GM12872 (cell line): Measurements from ENCODE around the gene LIN7B.

Experiments used
- CTCF ChIP-seq: IDR thresholded peaks from 3 replicates; pipeline ENCODE4 v1.5.1; 2011; ENCODE audit warnings: low read depth, mild to moderate bottlenecking, low read length, moderate library complexity; ENCODE audit not compliant: insufficient read depth

The LIN7B gene

GRCh38 chr19:49085020-49085867 lies 28.9 kb upstream of the LIN7B start, which contains the start of gene SNRNP70:
TSS of gene SNRNP70 (plus strand) at chr19:49085451. CDS start at chr19:49086415, 964 bp downstream.
- TF ChIP-seq CTCF: no peak

DNA sequence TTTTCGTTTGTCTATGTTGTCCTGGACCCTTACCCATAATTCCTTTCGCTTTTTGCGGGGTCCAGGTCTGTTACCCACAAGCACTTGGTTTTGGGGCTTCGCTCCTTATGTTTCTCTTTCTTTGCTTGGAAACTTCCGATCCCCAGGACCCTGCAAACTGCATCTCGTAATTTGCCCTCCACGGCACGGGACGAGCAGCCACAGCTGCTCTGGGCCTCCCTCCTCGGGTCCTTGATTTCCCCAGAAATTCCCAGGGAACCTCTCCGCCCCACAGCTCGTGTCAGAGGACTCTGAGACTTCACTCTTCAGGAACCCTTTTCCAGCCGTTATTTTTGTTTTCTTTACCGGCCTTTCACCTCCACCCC lies 28.3 kb upstream of the LIN7B start:
- no peak for TF ChIP-seq CTCF

DNA sequence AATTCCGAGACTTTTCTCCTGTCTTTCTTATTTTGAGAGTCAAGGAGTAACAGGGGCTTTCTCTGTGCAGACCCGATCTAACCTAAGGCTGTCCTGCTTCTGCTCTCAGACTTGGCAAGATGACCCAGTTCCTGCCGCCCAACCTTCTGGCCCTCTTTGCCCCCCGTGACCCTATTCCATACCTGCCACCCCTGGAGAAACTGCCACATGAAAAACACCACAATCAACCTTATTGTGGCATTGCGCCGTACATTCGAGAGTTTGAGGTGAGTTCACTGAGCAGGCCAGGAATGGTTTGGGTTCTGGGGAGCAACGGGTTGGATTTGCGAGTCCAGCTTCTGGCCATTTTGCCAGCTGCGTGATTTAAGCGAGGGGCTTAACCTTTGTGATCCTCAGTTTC lies 27.9 kb upstream of the LIN7B start:
- TF ChIP-seq CTCF: no peak

- TF ChIP-seq CTCF: no peak
These were observed 22.7 kb upstream of the LIN7B start for GRCh38 chr19:49091391-49092038.

DNA sequence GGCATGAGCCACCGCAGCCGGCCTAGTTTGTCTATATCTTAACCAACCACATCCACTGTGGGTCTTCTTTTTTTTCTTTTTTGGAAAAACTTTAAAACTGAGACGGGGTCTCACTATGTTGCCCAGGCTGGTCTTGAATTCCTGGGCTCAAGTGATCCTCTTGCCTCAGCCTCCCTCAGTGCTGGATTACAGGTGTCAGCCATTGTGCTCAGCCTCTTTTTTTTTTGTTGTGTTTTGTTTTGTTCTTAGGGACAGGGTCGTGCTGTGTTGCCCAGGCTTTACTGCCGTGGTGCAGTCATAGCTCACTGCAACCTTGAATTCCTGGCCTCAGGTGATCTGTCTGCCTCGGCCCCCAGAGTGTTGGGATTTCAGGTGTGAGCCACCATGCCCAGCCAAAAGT lies 21.5 kb upstream of the LIN7B start:
- no peak for TF ChIP-seq CTCF

GRCh38 chr19:49094505-49095482 lies 19.4 kb upstream of the LIN7B start:
- TF ChIP-seq CTCF: no peak
